Omental fat pad (tissue), 4 donors: Measurements from ENCODE around the gene WDR91. TPM values are rescaled to one million over a fixed set of nuclear protein-coding genes. Genes with fewer than 3 reads are reported as not detected.

Source experiments
- ATAC-seq: fragments of 150-250 bp; one replicate; pipeline ENCODE4 v1.9.1; 2016; ENCODE audit warnings: mild to moderate bottlenecking, moderate library complexity; ENCODE audit not compliant: low FRiP score
- DNase-seq: peaks from one replicate; pipeline ENCODE4 v3.0.0-alpha.2; 2019; ENCODE audit warnings: low spot score
- CTCF ChIP-seq, 3 donors: fragments of 450-650 bp; IDR thresholded peaks; one replicate each; pipeline ENCODE4 v1.5.1; 2016 to 2017; ENCODE audit warnings: antibody characterized with exemption in 3 of 3, mild to moderate bottlenecking in 3 of 3, moderate library complexity in 2 of 3
- total RNA-seq, 4 donors: library from RNA; depleted of rRNA; stranded (reverse); fragments of >200 nt; gene quantifications; one replicate each; pipeline ENCODE4 v1.1.0, GENCODE V29; 2016

The WDR91 gene
- total RNA-seq, 4 donors from 2014 or later, result 9.8 to 51.9 (median 10.3) TPM

DNA sequence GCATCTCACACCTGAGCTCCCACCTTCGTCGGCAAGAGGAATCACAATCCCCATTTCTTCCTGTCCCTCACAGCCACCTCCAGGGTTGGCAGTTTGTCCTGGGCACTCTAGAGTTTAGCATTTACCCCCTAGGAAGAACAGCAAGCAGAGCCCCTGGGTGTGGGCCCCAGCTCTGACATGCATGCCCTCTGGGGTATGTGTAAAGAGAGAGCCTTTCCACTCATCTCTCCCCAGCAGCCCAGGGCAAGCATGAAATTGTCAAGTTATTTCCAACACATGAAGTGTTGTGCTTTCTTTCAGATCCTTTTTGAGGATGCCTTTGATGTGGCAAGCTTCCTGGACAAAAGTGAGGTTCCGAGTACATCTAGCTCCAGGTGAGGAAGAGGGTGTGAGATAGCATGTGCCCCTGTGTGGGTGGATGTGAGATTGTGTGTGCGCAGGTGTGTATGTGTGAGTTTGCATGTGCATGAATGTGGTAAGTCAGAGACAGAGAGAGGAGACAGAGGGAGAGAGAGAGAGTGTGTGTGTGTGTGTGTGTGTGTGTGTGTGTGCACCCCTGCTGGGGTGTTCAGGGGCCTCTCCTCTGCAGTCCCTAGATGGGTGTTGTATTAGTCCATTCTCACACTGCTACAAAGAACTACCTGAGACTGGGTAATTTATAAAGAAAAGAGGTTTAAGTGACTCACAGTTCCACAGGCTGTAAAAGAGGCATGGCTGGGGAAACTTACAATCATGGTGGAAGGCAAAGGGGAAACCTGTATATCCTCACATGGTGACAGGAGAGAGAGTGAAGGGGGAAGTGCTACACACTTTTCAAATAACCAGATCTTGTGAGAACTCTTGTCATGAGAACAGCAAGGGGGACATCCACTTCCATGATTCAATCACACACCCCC is 40.4 kb upstream of the WDR91 start:
- ATAC-seq (no peak), DNase-seq (no peak)
- TF ChIP-seq CTCF (IDR thresholded peaks at IDR 0.05), result no peak

- no peak for TF ChIP-seq CTCF (IDR thresholded peaks at IDR 0.05)
- no peak for DNase-seq
- no peak for ATAC-seq
Observed at GRCh38 chr7:135248546-135248945, 37.2 kb upstream of the WDR91 start.

GRCh38 chr7:135247746-135248471 is 36.6 kb upstream of the WDR91 start:
- no peak for DNase-seq
- no peak for ATAC-seq
- no peak for TF ChIP-seq CTCF (IDR thresholded peaks at IDR 0.05)

GRCh38 chr7:135246191-135246825 is 35.0 kb upstream of the WDR91 start:
- DNase-seq (no peak), ATAC-seq (no peak)
- TF ChIP-seq CTCF (IDR thresholded peaks at IDR 0.05), result no peak

DNA sequence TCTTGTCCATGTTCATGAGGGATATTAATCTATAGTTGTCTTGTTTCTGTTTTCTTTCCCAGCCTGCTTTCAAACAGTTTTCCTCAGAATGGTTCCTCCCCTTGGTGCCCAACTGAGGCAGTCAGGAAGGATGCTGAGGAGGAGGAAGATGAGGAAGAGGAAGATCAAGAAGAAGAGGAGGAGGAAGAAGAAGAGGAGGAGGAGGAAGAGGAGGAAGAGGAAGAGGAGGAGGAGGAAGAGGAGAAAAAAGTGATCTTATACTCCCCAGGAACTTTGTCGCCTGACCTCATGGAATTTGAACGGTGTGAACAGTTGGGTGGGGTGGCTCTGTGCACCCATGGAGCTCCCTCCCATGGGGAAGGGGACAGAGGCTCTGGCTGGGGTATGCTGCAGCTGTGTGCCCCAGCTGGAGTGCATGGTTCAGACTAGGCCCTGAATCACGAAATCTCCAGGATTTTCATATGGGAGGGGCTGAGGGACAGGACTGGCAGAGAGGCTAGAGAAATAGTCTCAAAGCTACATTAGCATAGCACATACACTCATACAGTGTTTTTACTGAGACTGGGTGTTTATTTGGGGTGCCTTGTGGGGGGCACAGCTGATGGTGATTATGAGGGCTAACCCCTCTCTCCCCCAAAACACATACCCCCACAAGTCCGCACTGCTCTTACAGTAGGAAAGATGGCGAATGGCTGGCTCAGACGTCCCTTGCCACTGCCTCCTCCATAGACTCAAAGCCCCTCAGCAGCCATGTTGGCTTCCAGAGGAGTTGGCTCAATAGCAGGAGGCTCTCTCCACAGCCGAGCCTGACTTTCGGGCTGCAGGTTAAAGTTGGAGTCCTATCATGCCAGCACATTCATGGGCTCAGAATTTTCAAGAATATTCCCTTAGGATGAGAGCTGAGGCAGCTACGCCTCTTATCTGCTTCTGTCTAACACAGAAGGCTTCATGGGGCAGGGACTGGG is 34.2 kb upstream of the WDR91 start:
- no peak for TF ChIP-seq CTCF (IDR thresholded peaks at IDR 0.05)
- DNase-seq, result no peak
- no peak for ATAC-seq

GRCh38 chr7:135242096-135242684 is 30.9 kb upstream of the WDR91 start:
- DNase-seq (no peak), ATAC-seq (no peak)
- no peak for TF ChIP-seq CTCF (IDR thresholded peaks at IDR 0.05)
